SHP77 treated with DMSO at 0.1 percent for 48 hours (cell line): ENCODE data around the gene CST3.
"Not testable (repeated sequence)": the region's sequence is repeated elsewhere in the genome, so short reads cannot be mapped to it uniquely, and the experiment has no call there.

Experiments used
- DNase-seq: peaks from one replicate; lab custom pipeline; 2025; lab: John Stamatoyannopoulos, UW

CST3 gene

GRCh38 chr20:23628402-23629016 is 9.2 kb downstream of the CST3 start:
- DNase-seq: no peak

- no peak for DNase-seq
Measured at GRCh38 chr20:23627501-23627900, 10.3 kb downstream of the CST3 start.

DNA sequence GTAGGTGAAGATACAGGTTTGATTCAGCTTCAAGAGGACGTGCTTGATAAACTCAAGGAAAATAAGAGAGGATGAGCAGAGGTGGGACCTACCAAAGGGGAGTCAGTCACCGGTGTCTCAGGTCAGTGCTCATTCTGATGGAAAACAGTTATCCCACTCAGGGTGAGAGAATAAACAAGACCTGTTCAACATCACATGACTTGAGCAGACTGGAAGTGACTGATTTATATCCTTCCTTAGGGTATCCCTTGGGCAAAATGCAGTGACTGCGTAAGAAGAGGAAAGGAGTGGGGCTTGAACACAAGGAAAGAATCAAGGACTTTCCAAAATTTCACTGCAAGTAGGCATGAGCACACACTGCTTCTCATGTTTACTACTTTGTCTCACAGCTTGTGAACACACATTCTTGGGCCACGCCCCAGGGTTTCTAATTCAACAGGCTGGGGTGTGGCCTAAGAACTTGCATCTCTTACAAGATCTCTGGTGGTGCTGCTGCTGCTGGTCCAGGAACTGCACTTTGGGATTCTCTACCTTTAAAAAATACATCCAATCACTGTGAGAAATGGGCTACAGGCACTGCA is 11.6 kb downstream of the CST3 start:
- no peak for DNase-seq

- no peak for DNase-seq
Measured at GRCh38 chr20:23625236-23625964, 12.4 kb downstream of the CST3 start.

DNA sequence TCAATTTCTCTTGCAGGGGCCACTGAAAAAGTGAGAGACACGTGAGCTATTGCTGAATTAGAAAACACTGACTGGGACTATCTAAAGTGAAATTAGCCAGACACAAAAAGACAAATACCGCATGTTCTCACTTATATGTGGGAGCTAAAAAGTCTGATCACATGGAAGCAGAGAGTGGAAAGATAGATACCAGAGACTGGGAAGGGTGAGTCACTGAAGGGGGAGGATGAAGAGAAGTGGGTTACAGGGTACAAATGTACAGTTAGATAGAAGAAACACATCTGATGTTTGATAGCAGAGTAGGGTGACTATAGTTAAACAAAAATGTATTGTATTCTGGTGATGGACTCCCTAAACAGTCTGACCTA is 13.4 kb downstream of the CST3 start:
- no peak for DNase-seq

GRCh38 chr20:23623666-23624323 is 14.0 kb downstream of the CST3 start:
- no peak for DNase-seq

GRCh38 chr20:23622839-23623343 is 14.9 kb downstream of the CST3 start:
- peak; percentile 12 for DNase-seq

- DNase-seq: not testable (repeated sequence)
Measured at GRCh38 chr20:23622401-23622800, 15.4 kb downstream of the CST3 start.

DNA sequence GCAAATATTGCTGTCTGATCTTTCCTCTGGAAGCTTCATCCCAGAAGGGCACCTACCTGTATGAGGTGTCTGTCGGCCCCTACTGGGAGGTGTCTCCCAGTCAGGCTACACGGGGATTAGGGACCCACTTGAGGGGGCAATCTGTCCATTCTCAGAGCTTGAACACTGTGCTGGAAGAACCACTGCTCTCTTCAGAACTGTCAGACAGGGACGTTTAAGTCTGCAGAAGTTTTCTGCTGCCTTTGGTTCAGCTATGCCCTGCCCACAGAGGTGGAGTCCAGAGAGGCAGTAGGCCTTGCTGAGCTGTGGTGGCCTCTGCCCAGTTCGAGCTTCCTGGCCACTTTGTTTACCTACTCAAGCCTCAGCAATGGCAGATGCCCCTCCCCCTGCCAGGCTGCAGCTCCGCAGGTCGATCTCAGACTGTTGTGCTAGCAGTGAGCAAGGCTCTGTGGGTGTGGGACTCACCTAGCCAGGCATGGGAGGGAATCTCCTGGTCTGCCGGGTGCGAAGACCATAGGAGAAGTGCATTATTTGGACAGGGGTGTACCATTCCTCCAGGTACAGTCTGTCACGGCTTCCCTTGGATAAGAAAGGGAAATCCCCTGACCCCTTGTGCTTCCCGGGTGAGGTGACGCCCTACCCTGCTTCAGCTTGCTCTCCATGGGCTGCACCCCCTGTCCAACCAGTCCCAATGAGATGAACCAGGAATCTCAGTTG is 16.9 kb downstream of the CST3 start:
- DNase-seq: not testable (repeated sequence)

- DNase-seq: no peak
Measured at GRCh38 chr20:23614163-23614562, 23.6 kb downstream of the CST3 start.

GRCh38 chr20:23613676-23614075 is 24.1 kb downstream of the CST3 start:
- no peak for DNase-seq

DNA sequence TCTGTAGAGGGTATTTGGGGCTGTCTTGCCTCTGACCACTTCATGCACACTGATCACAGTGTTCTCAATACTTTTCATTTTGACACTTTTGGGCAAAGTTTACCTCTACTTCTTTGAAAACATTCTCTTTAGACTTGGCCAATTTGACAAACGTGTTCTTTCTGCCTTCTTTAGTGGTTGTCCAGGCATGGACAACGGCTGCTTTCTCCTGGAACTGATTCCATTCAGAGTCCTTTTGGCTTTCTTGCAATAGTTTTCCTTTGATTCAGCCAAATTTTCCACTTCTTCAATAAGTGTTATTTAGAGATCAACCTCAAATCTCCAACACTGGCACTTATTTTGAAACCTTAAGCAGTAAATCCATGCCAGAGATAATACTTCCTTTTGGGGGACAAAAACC is 25.4 kb downstream of the CST3 start:
- DNase-seq: no peak

DNA sequence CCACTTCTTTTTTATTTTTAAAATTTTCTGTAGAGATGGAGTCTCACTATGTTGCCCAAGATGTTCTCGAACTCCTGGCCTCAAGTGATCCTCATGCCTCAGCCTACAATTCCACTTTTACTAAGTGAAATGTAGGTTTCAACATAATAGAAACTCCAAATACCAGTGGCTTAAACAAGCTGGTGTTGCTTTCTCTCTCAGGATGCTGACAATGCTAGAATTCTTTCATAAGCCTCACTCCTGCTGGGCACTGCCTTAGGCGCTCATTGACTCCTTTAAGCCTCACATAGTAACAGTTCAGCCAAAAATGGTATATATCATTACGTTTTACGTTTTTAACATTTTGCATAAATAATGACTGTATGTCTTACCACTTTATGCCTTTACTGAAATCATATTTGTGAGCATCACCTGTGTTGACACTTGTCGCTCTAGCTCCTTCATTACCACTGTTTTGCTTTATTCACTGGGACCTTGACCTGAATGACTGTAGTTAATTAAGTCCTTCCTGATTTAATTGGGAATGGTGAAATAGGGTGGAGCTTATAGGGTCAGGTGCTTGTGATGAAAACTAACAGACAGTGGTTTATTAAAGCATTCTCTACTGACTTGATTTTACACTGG is 28.2 kb downstream of the CST3 start:
- no peak for DNase-seq

DNA sequence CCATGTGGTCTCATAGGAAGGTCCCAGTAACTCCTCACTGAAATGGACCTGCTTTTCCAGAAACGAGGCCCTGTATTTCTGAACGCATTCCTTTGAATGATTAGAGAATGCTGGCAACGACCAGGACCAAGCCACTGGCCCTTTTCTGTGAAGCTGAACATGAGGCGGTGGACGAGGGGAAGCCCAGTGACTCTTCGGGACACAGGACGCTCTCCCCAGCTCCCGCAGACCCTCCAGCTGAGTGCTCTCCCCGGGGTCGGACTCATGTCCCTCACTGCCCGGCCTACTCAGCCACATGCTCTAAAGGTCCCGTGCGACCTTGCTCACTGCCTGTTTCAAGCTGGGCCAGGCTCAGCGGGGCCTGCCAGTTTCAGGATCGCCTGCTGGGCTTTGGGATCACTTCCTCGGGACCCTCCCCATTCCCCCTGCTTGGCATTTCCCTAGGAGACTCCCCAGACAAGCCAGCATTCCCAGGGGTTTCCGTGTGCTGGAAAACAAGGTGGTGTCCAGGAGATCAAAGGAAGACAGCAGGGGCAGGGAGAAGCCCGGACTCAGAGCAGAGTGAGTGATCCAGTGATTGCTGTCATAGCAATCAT is 29.4 kb downstream of the CST3 start:
- DNase-seq: no peak

GRCh38 chr20:23607497-23608245 is 30.1 kb downstream of the CST3 start:
- DNase-seq: no peak

GRCh38 chr20:23606652-23607049 is 31.1 kb downstream of the CST3 start:
- DNase-seq: peak; percentile 36

GRCh38 chr20:23605867-23606651 is 31.7 kb downstream of the CST3 start, which contains the start of gene CST9:
TSS of gene CST9 (minus strand) at chr20:23605917. CDS start at chr20:23605864, 53 bp downstream.
- DNase-seq: no peak

DNA sequence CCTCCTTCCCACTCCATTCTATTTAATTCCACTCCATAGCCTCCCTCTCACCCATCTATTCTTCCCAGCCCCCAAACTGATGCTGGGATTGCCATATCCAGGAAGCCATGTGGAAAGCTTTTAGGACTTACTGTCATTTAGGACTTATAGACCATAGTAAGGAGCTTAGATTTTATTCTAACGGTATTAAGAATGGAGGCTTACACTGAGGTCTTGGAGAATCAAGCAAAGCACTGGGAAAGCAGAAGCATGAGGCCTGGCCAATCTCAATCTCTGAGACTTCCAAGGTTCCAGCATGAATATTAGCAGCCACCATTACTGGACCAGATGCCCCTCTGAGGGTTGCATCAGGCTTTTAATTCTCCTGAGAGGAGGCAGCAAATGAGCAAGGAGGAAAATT is 33.4 kb downstream of the CST3 start:
- DNase-seq: no peak

GRCh38 chr20:23603321-23603720 is 34.4 kb downstream of the CST3 start:
- no peak for DNase-seq

DNA sequence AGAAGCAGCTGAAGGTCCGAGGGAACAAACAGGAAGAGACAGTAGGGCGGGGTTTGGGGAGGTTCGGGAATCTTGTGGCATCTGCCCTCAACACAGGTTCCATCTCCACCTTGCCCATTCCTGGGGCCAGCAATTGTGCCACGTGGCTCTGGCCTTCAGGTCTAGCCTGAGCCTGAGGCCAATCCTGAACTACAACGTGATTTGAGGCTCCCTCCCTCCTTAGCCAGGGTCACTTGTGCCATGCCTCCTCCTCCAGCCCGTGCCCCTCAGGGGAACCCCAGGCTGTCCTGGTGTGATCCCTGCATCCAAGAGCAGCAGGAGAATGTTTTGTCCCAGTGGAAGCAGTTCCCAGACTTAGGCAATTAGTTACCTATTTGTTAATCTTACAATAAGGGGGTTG is 35.1 kb downstream of the CST3 start:
- DNase-seq: no peak
